ENCODE data around the gene AJAP1.
"Not testable (repeated sequence)": the region's sequence is repeated elsewhere in the genome, so short reads cannot be mapped to it uniquely, and the experiment has no call there.

Gene AJAP1

GRCh38 chr1:4653796-4654725 is at the start of gene AJAP1:
Gene AJAP1 (plus strand): TSS chr1:4654609. CDS start chr1:4655426, 817 bp downstream.
- DNase-seq (ENCODE audit: low read depth in 2 of 2): no peak

- no peak for DNase-seq (ENCODE audit: low read depth in 2 of 2)
These were observed 49.3 kb upstream of the AJAP1 start for GRCh38 chr1:4605158-4605557.

- no peak for DNase-seq (ENCODE audit: low read depth in 2 of 2)
These were observed 42.7 kb upstream of the AJAP1 start for GRCh38 chr1:4611563-4612341.

GRCh38 chr1:4612991-4613390 is 41.4 kb upstream of the AJAP1 start:
- no peak for DNase-seq (ENCODE audit: low read depth in 2 of 2)

- no peak for DNase-seq (ENCODE audit: low read depth in 2 of 2)
These were observed 40.6 kb upstream of the AJAP1 start for GRCh38 chr1:4613606-4614370.

- no peak for DNase-seq (ENCODE audit: low read depth in 2 of 2)
These were observed 39.9 kb upstream of the AJAP1 start for GRCh38 chr1:4614371-4615137.

- DNase-seq (ENCODE audit: low read depth in 2 of 2): no peak
These were observed 39.3 kb upstream of the AJAP1 start for GRCh38 chr1:4615138-4615470.

- DNase-seq (ENCODE audit: low read depth in 2 of 2): no peak
These were observed 38.9 kb upstream of the AJAP1 start for GRCh38 chr1:4615501-4615900.

- no peak for DNase-seq (ENCODE audit: low read depth in 2 of 2)
These were observed 37.5 kb upstream of the AJAP1 start for GRCh38 chr1:4616831-4617465.

GRCh38 chr1:4617506-4617905 is 36.9 kb upstream of the AJAP1 start:
- no peak for DNase-seq (ENCODE audit: low read depth in 2 of 2)

- not testable (repeated sequence) for DNase-seq (ENCODE audit: low read depth in 2 of 2)
These were observed 35.6 kb upstream of the AJAP1 start for GRCh38 chr1:4618827-4619226.

- DNase-seq (ENCODE audit: low read depth in 2 of 2): no peak
These were observed 32.8 kb upstream of the AJAP1 start for GRCh38 chr1:4621646-4622045.

GRCh38 chr1:4622821-4623220 is 31.6 kb upstream of the AJAP1 start:
- no peak for DNase-seq (ENCODE audit: low read depth in 2 of 2)

GRCh38 chr1:4624141-4624715 is 30.2 kb upstream of the AJAP1 start:
- DNase-seq (ENCODE audit: low read depth in 2 of 2): no peak

- DNase-seq (ENCODE audit: low read depth in 2 of 2): no peak
These were observed 29.6 kb upstream of the AJAP1 start for GRCh38 chr1:4624801-4625200.

- no peak for DNase-seq (ENCODE audit: low read depth in 2 of 2)
These were observed 28.3 kb upstream of the AJAP1 start for GRCh38 chr1:4626061-4626460.

GRCh38 chr1:4626560-4627319 is 27.7 kb upstream of the AJAP1 start:
- DNase-seq (ENCODE audit: low read depth in 2 of 2): no peak

GRCh38 chr1:4627353-4627752 is 27.1 kb upstream of the AJAP1 start:
- DNase-seq (ENCODE audit: low read depth in 2 of 2): no peak

- no peak for DNase-seq (ENCODE audit: low read depth in 2 of 2)
These were observed 25.4 kb upstream of the AJAP1 start for GRCh38 chr1:4628992-4629391.

- no peak for DNase-seq (ENCODE audit: low read depth in 2 of 2)
These were observed 23.8 kb upstream of the AJAP1 start for GRCh38 chr1:4630561-4630960.

Data from fibroblast of skin of left biceps (primary cell).